SU-DHL-6 (cell line): ENCODE results near the gene SCRT2.

Experiments used
- H2AFZ ChIP-seq: fragments of 200-600 bp; sonication (generic); 2 replicates; pipeline ENCODE4 v1.6.1; 2014; ENCODE audit warnings: low read depth, mild to moderate bottlenecking, moderate library complexity, mixed read lengths, antibody characterized with exemption, low read length; ENCODE audit not compliant: severe bottlenecking
- H3F3A ChIP-seq: fragments of 200-600 bp; shearing (Covaris generic); 2 replicates; pipeline ENCODE4 v1.6.0; 2016; ENCODE audit warnings: antibody characterized with exemption, mild to moderate bottlenecking; ENCODE audit not compliant: insufficient read depth
- H3K27ac ChIP-seq: fragments of 200-600 bp; sonication (generic); 2 replicates; pipeline ENCODE4 v1.5.1; 2016; ENCODE audit warnings: low read depth, mild to moderate bottlenecking, low read length, moderate library complexity, mixed read lengths
- H3K27me3 ChIP-seq: fragments of 200-600 bp; sonication (generic), shearing (Covaris generic); 2 replicates; pipeline ENCODE4 v1.6.0; 2014; ENCODE audit warnings: mild to moderate bottlenecking, low read length
- H3K36me3 ChIP-seq: fragments of 200-600 bp; sonication (generic); 2 replicates; pipeline ENCODE4 v1.6.1; 2014; ENCODE audit warnings: mild to moderate bottlenecking, low read length, mixed read lengths
- H3K4me2 ChIP-seq: fragments of 300-600, 200-600 bp; shearing (Covaris generic), sonication (generic); 2 replicates; pipeline ENCODE4 v1.6.0; 2014; ENCODE audit warnings: low read length, low read depth, mild to moderate bottlenecking; ENCODE audit not compliant: poor library complexity, severe bottlenecking
- H3K4me3 ChIP-seq: fragments of 200-600 bp; sonication (generic); 2 replicates; pipeline ENCODE4 v1.5.1; 2014; ENCODE audit warnings: antibody characterized with exemption, low read length, mild to moderate bottlenecking, mixed read lengths; ENCODE audit not compliant: insufficient read depth, poor library complexity, severe bottlenecking
- H3K79me2 ChIP-seq: fragments of 200-600 bp; sonication (generic); 2 replicates; pipeline ENCODE4 v1.6.1; 2014; ENCODE audit warnings: mild to moderate bottlenecking, low read length, moderate library complexity; ENCODE audit not compliant: insufficient read depth
- H3K9ac ChIP-seq: fragments of 200-600 bp; sonication (generic); 2 replicates; pipeline ENCODE4 v1.7.0; 2014; ENCODE audit warnings: mild to moderate bottlenecking, low read length
- H3K9me2 ChIP-seq: fragments of 200-600 bp; sonication (generic); replicated peaks from 2 replicates; pipeline ENCODE4 v1.6.1; 2014; ENCODE audit warnings: low read length; ENCODE audit not compliant: insufficient read depth
- H3K9me3 ChIP-seq: fragments of 200-600 bp; sonication (generic); 2 replicates; pipeline ENCODE4 v1.6.1; 2014; ENCODE audit warnings: low read length, mixed read lengths; ENCODE audit not compliant: insufficient read depth
- H4K20me1 ChIP-seq: fragments of 200-600 bp; sonication (generic); 2 replicates; pipeline ENCODE4 v1.6.1; 2014; ENCODE audit warnings: low read depth, mild to moderate bottlenecking, antibody characterized with exemption, low read length, moderate library complexity, mixed read lengths
- EZH2phosphoT487 ChIP-seq: fragments of 200-600 bp; sonication (generic), shearing (Covaris generic); conservative IDR thresholded peaks from 2 replicates; pipeline ENCODE4 v1.6.1; 2018; ENCODE audit warnings: mild to moderate bottlenecking, antibody characterized with exemption, low read length, moderate library complexity, mixed read lengths
- TF ChIP-seq, protein P1 (sequence below): fragments of 200-600 bp; sonication (generic); IDR thresholded peaks from one replicate; pipeline ENCODE4 v1.5.1; 2017; ENCODE audit warnings: antibody characterized with exemption, mild to moderate bottlenecking, low read length, moderate library complexity; ENCODE audit not compliant: insufficient read depth, poor library complexity, severe bottlenecking

The SCRT2 gene

DNA sequence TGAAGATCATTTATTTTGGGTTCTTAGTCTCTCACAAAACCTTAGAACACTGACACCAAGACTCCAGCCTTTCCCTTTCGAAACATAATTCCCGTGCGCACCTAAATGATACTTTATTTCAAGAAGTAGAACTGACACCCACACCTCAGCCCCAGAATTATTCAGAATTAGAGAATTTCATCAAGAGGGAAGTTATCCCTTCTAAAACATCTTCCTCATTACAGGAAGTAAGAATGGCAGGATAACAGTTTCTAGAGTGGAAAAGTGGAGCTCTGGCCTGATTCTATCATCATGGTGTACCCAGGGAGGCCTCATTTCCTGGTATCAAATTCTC lies 21.2 kb downstream of the SCRT2 start:
- no peak overlapping the region for H3K4me2 ChIP-seq

DNA sequence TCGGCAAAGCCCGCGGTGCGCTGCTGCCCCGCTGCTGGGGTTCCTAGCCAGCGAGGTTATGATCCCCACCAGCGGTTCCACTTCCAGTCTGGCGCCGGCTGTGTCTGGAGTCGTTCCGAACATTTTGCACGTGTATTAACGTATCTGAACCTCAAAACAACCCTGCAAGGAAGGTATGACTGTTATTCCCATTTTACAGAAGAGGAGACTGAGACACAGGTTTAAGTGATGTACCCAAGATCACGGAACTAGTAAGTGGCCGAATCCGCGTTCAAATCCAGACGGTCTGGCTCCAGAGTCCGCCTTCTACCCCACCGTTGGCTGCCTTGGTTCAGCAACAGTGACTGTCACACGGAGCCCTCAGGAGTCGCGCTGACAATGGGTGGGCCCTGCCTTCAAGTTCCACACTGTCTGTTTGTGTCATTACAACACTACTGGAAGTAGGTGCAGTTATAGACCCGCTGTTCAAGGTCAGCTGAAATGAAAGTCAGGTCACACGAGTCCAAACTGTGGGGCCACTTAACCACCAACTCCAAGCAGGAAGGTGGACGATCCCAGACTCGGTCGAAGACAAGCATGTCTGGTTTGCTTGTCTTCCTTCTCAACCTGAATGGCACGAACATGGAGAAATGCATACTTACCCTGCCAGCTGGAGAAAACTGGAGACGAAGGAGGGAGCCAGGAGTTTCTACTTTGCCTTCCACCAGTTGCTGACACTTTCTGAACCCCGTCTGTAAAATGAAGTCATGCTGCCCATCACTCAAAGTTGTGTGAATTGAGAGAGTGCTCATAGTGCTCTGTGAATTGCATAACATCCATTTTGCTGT lies 21.8 kb downstream of the SCRT2 start:
- Histone ChIP-seq H3K9ac (peak overlapping the region; percentile 75), H4K20me1 (no peaks in the 10 kb centered on the region), H3K4me3 (peak overlapping the region; percentile 74), H3K79me2 (peaks cover 12% of the 10 kb centered on the region; the same call in 1 of the 2 replicates), H3K9me2 (no peaks in the 10 kb centered on the region), H2AFZ (peak overlapping the region; percentile 52), H3K27me3 (no peaks in the 10 kb centered on the region), H3K4me2 (peak overlapping the region; percentile 85), H3K9me3 (no peaks in the 10 kb centered on the region), H3F3A (no peaks in the 10 kb centered on the region), H3K27ac (no peak overlapping the region), H3K36me3 (no peaks in the 10 kb centered on the region)
- TF ChIP-seq, protein P1, sequence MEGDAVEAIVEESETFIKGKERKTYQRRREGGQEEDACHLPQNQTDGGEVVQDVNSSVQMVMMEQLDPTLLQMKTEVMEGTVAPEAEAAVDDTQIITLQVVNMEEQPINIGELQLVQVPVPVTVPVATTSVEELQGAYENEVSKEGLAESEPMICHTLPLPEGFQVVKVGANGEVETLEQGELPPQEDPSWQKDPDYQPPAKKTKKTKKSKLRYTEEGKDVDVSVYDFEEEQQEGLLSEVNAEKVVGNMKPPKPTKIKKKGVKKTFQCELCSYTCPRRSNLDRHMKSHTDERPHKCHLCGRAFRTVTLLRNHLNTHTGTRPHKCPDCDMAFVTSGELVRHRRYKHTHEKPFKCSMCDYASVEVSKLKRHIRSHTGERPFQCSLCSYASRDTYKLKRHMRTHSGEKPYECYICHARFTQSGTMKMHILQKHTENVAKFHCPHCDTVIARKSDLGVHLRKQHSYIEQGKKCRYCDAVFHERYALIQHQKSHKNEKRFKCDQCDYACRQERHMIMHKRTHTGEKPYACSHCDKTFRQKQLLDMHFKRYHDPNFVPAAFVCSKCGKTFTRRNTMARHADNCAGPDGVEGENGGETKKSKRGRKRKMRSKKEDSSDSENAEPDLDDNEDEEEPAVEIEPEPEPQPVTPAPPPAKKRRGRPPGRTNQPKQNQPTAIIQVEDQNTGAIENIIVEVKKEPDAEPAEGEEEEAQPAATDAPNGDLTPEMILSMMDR: no peak
- no peak for TF ChIP-seq EZH2phosphoT487

More for the DNA sequence above, 21.2 kb downstream of the SCRT2 start:
- Histone ChIP-seq H2AFZ (no peak overlapping the region), H3K79me2 (peaks cover 12% of the 10 kb centered on the region; the same call in 1 of the 2 replicates), H3K36me3 (no peaks in the 10 kb centered on the region), H3K9me3 (no peaks in the 10 kb centered on the region), H3K9me2 (no peaks in the 10 kb centered on the region), H4K20me1 (no peaks in the 10 kb centered on the region), H3K27me3 (no peaks in the 10 kb centered on the region), H3K27ac (no peak overlapping the region), H3F3A (no peaks in the 10 kb centered on the region), H3K4me3 (no peak overlapping the region), H3K9ac (no peak overlapping the region)
- TF ChIP-seq, protein P1: no peak
- no peak for TF ChIP-seq EZH2phosphoT487

DNA sequence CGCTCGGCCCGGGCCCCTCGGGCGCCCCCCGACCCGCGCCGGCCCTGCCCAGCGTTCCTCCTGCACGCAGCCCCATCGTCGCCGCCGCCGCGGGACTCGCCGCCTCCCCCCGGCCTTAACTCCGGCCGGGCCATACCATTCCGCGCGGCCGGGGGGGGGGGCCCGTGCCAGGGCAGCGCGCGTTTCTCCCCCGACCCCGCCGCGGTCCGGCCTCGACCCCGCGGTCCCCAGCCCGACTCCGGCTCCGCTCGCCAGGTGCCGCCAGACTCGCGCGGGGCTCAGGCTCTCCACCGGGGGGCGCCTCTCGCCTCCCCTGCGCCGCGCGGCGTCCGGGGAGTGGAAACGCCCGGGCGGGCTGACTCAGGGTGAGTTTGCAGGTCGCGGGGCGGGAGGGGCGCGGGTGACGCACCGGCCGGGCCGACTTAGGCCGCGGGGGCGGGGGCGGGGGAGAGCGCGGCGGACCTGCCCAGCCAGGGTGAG lies 22.5 kb downstream of the SCRT2 start, which contains the start of gene SRXN1:
TSS of gene SRXN1 (minus strand) at position 91 of the 480 bp plus-strand sequence. CDS start at position 76, 15 bp downstream.
- Histone ChIP-seq H3F3A (no peaks in the 10 kb centered on the region), H3K4me2 (peak within 1 kb of the TSS; percentile 85), H3K79me2 (peaks cover 12% of the 10 kb centered on the region; the same call in 1 of the 2 replicates), H3K4me3 (peak within 1 kb of the TSS; percentile 74), H3K27me3 (no peaks in the 10 kb centered on the region), H3K9me2 (no peaks in the 10 kb centered on the region), H3K27ac (peak within 1 kb of the TSS; percentile 14; the same call in 1 of the 2 replicates), H3K9me3 (no peaks in the 10 kb centered on the region), H3K36me3 (no peaks in the 10 kb centered on the region), H3K9ac (peak within 1 kb of the TSS; percentile 75), H4K20me1 (no peaks in the 10 kb centered on the region), H2AFZ (peak within 1 kb of the TSS; percentile 63)
- TF ChIP-seq EZH2phosphoT487: no peak
- TF ChIP-seq, protein P1: peak; percentile 83
